ENCODE results near the gene GOLGA6L10. TPM values are rescaled to one million over a fixed set of nuclear protein-coding genes. Genes with fewer than 3 reads are reported as not detected.

Gene GOLGA6L10
- total RNA-seq, 1 experiment from 2014 or later = 2.0 TPM

DNA sequence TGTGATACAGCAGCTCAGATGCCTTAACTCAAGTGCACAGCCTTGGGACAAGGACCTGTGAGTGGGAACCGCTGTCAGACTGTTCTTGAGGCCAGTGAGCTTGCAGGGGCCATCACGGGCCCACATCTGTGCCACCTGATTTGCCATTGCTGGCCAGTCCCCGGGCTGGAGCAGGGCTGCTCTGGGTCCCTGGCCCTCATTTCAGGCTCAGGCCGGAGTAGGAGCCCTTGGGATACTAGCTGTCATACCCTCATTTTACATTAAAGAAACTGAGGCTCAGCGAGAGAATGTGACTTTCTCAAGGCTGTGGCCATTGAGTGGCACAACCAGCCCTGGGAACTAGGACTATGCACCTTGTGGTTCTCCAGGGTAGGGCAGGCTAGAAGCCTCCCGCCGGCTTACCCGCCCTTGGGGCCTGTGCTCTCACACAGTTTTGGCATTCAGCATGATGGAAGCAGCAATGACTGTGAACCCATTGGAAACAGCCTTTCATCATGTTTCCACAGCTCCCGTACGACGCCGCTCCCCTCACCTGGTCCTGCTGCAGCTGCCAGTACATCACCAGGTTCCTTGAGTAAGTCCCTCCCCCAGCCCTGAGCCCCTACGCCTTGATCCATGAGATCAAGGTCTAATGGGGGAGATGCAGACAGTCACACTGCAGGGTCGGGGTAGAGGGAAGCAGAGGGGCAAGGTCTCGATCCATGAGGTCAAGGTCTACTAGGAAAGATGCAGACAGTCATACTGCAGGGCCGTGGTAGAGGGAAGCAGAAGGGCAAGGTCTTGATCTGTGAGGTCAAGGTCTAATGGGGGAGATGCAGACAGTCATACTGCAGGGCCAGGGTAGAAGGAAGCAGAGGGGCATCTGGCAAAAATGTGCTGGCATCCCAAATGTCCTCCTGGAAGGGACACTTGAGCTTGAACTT is 42.2 kb downstream of the GOLGA6L10 start:
- H3K4me2 ChIP-seq (ENCODE audit: insufficient read depth, insufficient read length, low read length) = no peak overlapping the region
- WGBS (ENCODE audit: extremely low coverage, insufficient read length, low lambda C conversion rate) = no CpG with 5 or more reads among the region's 16 CpGs

More for the DNA sequence above, 42.2 kb downstream of the GOLGA6L10 start:
- no peaks in the 10 kb centered on the region for H3K4me1 ChIP-seq (ENCODE audit: insufficient read depth, low read length)
- H2BK120ac ChIP-seq (ENCODE audit: low read depth, low read length, poor library complexity, severe bottlenecking) = no peak overlapping the region
- H3K23ac ChIP-seq (ENCODE audit: insufficient read length, low read depth, low read length) = no peak overlapping the region
- Mint-ChIP-seq H3K4me1 (no peaks in the 10 kb centered on the region), H3K9me3 (peaks cover 8 to 9% of the 10 kb centered on the region in 2 experiments; a peak in 4 of 5 replicates), H3K27me3 (ENCODE audit: low read depth) (peaks cover 3% of the 10 kb centered on the region), H3K27ac (no peak overlapping the region), H3K36me3 (ENCODE audit: insufficient read depth in 1 of 3, low read depth in 3 of 3) (peaks cover 0 to 5% (median 0%) of the 10 kb centered on the region in 3 experiments; a peak in 1 of 7 replicates), H3K4me3 (no peak overlapping the region)
- no peak overlapping the region for H4K5ac ChIP-seq (ENCODE audit: insufficient read length, low read depth, low read length)
- H2BK20ac ChIP-seq (ENCODE audit: low read depth, low read length, poor library complexity, severe bottlenecking) = no peak overlapping the region
- H3K4ac ChIP-seq (ENCODE audit: low read depth, low read length) = no peak overlapping the region
- no peaks in the 10 kb centered on the region for H3K9me3 ChIP-seq (ENCODE audit: control insufficient read depth, low read depth, low read length)
- H4K91ac ChIP-seq (ENCODE audit: insufficient read length, low read depth, low read length) = no peak overlapping the region
- H4K8ac ChIP-seq (replicated peaks; ENCODE audit: insufficient read length, low read depth, low read length) = no peak overlapping the region
- no peak overlapping the region for H3T11ph ChIP-seq (ENCODE audit: low read length)
- H3K27ac ChIP-seq (ENCODE audit: insufficient read length, low read depth, low read length) = no peak overlapping the region
- H3K18ac ChIP-seq (ENCODE audit: insufficient read length, low read depth, low read length) = no peak overlapping the region
- no peaks in the 10 kb centered on the region for H3K23me2 ChIP-seq (ENCODE audit: insufficient read length, low read depth, low read length, poor library complexity, severe bottlenecking)
- no peaks in the 10 kb centered on the region for H3K79me1 ChIP-seq (ENCODE audit: insufficient read depth, low read depth, low read length, poor library complexity, severe bottlenecking)
- H3K9ac ChIP-seq (ENCODE audit: extremely low read depth, insufficient read length, low read length) = no peak overlapping the region
- no peak overlapping the region for H2AK5ac ChIP-seq (ENCODE audit: insufficient read length, low read length)
- no peak overlapping the region for H3K56ac ChIP-seq (ENCODE audit: insufficient read length, low read depth, low read length)
- no peak overlapping the region for H2BK12ac ChIP-seq (ENCODE audit: insufficient read length, low read depth, low read length)
- H4K20me1 ChIP-seq (ENCODE audit: control insufficient read depth, insufficient read depth, insufficient read length) = no peaks in the 10 kb centered on the region
- DNase-seq = peak; percentile 28
- TF ChIP-seq CTCF (conservative IDR thresholded peaks at IDR 0.05) = peak; percentile 30; the same call in 1 of the 3 replicates
- no peak overlapping the region for H3K14ac ChIP-seq (ENCODE audit: insufficient read depth, low read length)
- H2BK5ac ChIP-seq (ENCODE audit: insufficient read length, low read length) = no peak overlapping the region
- no peak overlapping the region for H2AFZ ChIP-seq (ENCODE audit: low read length)
- H3K27me3 ChIP-seq (ENCODE audit: insufficient read depth, low read length) = no peaks in the 10 kb centered on the region
- no peak overlapping the region for H2BK15ac ChIP-seq (ENCODE audit: low read depth, low read length)
- no peaks in the 10 kb centered on the region for H3K79me2 ChIP-seq (ENCODE audit: insufficient read depth, low read length)
